Neural progenitor cell (in vitro differentiated cells): ENCODE results near the gene VAV2.

Source experiments
- CTCF ChIP-seq: fragments of 200-600 bp; sonication (generic); IDR thresholded peaks from 2 replicates; pipeline ENCODE4 v1.5.1; 2017; ENCODE audit warnings: antibody characterized with exemption, mild to moderate bottlenecking
- EZH2 ChIP-seq: fragments of 200-600 bp; sonication (generic); IDR thresholded peaks from 2 replicates; pipeline ENCODE4 v1.6.1; 2017; ENCODE audit warnings: antibody characterized with exemption, mild to moderate bottlenecking, moderate library complexity

- TF ChIP-seq CTCF, result no peak
- no peak for TF ChIP-seq EZH2
Observed at GRCh38 chr9:133791069-133791468, 201.1 kb downstream of the VAV2 start.
